ENCODE results near the gene TLE6.
"Not testable (repeated sequence)": the region's sequence is repeated elsewhere in the genome, so short reads cannot be mapped to it uniquely, and the experiment has no call there.

TLE6 gene

GRCh38 chr19:2977001-2977745 is at the start of gene TLE6:
TSS of gene TLE6 (plus strand) at chr19:2977564. CDS start at chr19:2978234, 670 bp downstream.
- DNase-seq (ENCODE audit: low read depth in 2 of 2): peak; percentile 81 to 82

GRCh38 chr19:2933490-2933910 is 43.9 kb upstream of the TLE6 start:
- no peak for DNase-seq (ENCODE audit: low read depth in 2 of 2)

- not testable (repeated sequence) for DNase-seq (ENCODE audit: low read depth in 2 of 2)
Measured at GRCh38 chr19:2935863-2936262, 41.5 kb upstream of the TLE6 start.

- no peak for DNase-seq (ENCODE audit: low read depth in 2 of 2)
Measured at GRCh38 chr19:2942928-2943640, 34.3 kb upstream of the TLE6 start.

- no peak for DNase-seq (ENCODE audit: low read depth in 2 of 2)
Measured at GRCh38 chr19:2944403-2944774, 33.0 kb upstream of the TLE6 start.

- DNase-seq (ENCODE audit: low read depth in 2 of 2): peak; percentile 98
Measured at GRCh38 chr19:2944775-2945574, 32.4 kb upstream of the TLE6 start, which contains the start of gene ZNF77. TSS of gene ZNF77 (minus strand) at chr19:2944971. CDS start at chr19:2944840, 131 bp downstream.

GRCh38 chr19:2945575-2946184 is 31.7 kb upstream of the TLE6 start:
- DNase-seq (ENCODE audit: low read depth in 2 of 2): no peak

GRCh38 chr19:2949939-2950285 is 27.5 kb upstream of the TLE6 start:
- DNase-seq (ENCODE audit: low read depth in 2 of 2): no peak

- peak; percentile 99 for DNase-seq (ENCODE audit: low read depth in 2 of 2)
Measured at GRCh38 chr19:2950286-2951124, 26.9 kb upstream of the TLE6 start.

GRCh38 chr19:2952953-2953481 is 24.3 kb upstream of the TLE6 start:
- DNase-seq (ENCODE audit: low read depth in 2 of 2): no peak

GRCh38 chr19:2957160-2957559 is 20.2 kb upstream of the TLE6 start:
- DNase-seq (ENCODE audit: low read depth in 2 of 2): no peak

GRCh38 chr19:2960120-2960519 is 17.2 kb upstream of the TLE6 start:
- no peak for DNase-seq (ENCODE audit: low read depth in 2 of 2)

GRCh38 chr19:2962018-2962670 is 15.2 kb upstream of the TLE6 start:
- peak; percentile 77 to 80 for DNase-seq (ENCODE audit: low read depth in 2 of 2)

- no peak for DNase-seq (ENCODE audit: low read depth in 2 of 2)
Measured at GRCh38 chr19:2963122-2963521, 14.2 kb upstream of the TLE6 start.

GRCh38 chr19:2963631-2964030 is 13.7 kb upstream of the TLE6 start:
- not testable (repeated sequence) for DNase-seq (ENCODE audit: low read depth in 2 of 2)

- DNase-seq (ENCODE audit: low read depth in 2 of 2): no peak
Measured at GRCh38 chr19:2964874-2965273, 12.5 kb upstream of the TLE6 start.

- DNase-seq (ENCODE audit: low read depth in 2 of 2): no peak
Measured at GRCh38 chr19:2967972-2968371, 9.4 kb upstream of the TLE6 start.

- DNase-seq (ENCODE audit: low read depth in 2 of 2): no peak
Measured at GRCh38 chr19:2969104-2969504, 8.3 kb upstream of the TLE6 start.

GRCh38 chr19:2970201-2970835 is 7.0 kb upstream of the TLE6 start:
- no peak for DNase-seq (ENCODE audit: low read depth in 2 of 2)

- DNase-seq (ENCODE audit: low read depth in 2 of 2): no peak
Measured at GRCh38 chr19:2973229-2973628, 4.1 kb upstream of the TLE6 start.
